GM21786 (cell line): ENCODE measurements around the gene KIF4B.
"Not testable (repeated sequence)": the region's sequence is repeated elsewhere in the genome, so short reads cannot be mapped to it uniquely, and the experiment has no call there.

Experiments used
- ATAC-seq: cut with Tn5 transposase; IDR thresholded peaks from one replicate; pipeline ENCODE4 v1.9.1; 2021; ENCODE audit not compliant: unreplicated experiment

Gene KIF4B

GRCh38 chr5:155013526-155013925 lies at the start of gene KIF4B:
Gene KIF4B, plus strand, starts transcription at chr5:155013755. Its CDS starts 105 bp downstream, at chr5:155013860.
- ATAC-seq, result no peak

DNA sequence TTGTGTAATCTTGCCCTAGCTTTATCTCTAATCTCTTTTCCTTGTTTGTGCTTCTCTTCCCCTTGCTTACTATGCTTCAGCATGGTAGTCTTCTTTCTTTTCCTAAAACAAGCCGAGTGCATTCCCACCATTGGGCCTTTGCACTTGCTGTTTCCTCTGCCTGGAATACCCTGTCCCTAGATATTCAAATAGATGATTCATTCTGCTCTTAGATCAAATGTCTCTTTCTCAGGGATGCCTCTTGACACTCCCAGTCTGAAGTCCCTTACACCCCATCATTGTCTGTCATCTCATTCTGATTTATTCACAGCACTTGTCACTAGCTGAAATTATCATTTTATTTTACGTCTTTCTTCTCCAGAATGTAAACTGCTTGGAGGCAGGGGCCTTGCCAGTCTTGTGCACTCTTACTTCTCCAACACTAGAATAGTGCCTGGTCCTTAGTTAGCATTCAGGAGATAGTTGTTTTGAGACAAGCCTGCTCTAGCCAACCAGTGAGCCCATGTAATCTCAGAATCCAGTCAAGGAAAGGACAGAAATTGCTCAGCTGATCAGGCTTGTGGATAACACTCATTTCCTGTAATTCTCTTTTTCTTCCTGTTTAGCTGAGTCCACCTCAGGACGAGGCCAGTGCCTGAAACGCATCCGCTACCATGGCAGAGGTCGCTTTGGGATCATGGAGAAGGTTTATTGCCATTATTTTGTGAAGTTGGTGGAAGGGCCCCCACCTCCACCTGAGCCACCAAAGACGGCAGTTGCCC lies 47.3 kb upstream of the KIF4B start:
- no peak for ATAC-seq

GRCh38 chr5:154966874-154967273 lies 46.7 kb upstream of the KIF4B start:
- no peak for ATAC-seq

DNA sequence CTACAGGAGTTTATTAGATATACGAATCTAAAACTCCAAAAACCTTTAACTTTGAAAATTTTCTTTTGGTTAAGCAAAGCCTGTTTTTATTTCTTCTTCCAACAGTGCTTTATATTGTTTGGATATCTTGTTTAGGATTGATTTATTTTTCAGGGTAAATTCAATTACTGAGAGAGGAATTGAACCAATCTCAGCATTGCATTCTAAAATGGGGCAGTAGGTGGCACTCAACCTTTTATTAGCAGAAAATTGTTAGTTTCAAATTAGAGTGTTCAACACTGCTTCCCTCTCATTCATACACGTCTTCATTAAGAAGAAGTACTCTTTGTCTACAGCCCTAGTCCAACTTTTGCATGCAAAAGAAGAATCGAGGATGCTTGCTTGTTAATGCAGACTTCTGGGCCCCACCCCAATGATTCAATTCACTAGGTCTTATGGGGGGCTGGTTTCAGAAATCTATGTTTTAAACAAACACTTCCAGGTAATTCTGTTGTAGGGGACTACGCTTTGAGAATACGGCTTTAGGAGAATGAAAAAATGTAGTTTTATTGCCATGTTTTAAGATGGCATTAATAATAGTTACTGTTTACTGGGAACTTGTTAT lies 46.0 kb upstream of the KIF4B start:
- ATAC-seq, result no peak

- ATAC-seq, result no peak
Observed at GRCh38 chr5:154968953-154969352, 44.6 kb upstream of the KIF4B start.

- no peak for ATAC-seq
Observed at GRCh38 chr5:154970759-154971158, 42.8 kb upstream of the KIF4B start.

DNA sequence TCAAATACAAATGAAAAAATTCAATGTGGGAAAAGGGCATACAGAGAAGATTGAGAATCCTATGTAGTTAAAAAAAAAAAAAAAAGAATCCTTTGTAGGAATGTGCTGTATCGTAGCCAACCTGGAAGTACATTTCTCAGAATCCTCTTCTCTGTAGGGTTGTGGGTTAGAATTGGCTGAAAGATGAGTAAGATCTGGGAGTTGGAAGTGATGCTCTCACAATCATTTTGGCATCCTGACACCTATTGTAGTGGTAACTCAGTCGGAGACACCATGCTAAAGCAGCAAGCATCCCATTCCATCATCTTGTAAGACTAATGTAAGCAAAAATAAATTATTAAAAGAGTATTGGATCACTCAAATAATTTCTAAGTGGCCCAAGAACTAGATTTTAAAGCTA lies 42.1 kb upstream of the KIF4B start:
- no peak for ATAC-seq

DNA sequence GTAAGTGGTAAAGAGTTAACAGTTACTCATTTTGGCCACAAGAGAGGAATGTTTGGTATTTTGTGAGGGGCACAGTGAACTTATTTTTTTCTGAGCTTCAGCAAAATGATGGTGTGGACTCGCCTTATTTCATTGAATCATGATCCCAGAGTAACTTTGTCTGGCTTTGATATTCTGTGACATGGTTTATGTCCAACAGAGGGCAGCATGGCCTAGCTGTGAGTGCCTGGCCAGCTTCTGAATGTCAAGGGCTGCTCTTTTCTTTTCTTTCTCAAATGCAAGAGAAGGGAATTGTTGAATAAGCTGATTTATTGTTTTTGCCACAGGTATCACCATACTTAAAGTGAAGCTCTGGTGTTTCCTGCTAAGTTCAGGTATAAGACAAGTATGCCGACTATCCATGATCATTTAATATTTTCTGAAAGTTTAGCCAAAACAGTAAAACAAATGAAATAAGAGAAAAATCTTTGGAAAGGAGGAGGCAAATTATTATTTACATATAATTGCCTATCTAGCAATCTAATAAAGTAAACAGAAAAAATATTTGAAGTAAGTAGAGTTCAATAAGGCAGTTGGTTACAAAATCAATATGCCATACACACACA lies 41.0 kb upstream of the KIF4B start:
- ATAC-seq, result no peak

GRCh38 chr5:154976082-154976481 lies 37.5 kb upstream of the KIF4B start:
- not testable (repeated sequence) for ATAC-seq

DNA sequence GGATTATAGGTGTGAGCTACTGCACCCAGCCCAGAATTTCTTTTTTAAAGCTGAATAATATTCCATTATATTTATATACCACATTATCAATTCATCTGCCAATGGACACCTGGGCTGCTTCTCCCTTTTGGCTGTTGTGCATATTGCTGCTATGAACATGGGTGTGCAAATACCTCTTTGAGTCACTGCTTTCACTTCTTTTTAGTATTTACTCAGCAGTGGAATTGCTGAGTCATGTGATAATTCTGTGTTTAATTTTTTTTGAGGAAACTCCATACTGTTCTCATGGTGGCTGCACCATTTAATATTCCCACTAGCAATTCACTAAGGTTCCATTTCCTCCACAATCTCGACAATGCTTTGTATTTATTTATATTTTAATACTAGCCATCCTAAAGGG lies 36.1 kb upstream of the KIF4B start:
- no peak for ATAC-seq

GRCh38 chr5:154978294-154978693 lies 35.3 kb upstream of the KIF4B start:
- not testable (repeated sequence) for ATAC-seq

DNA sequence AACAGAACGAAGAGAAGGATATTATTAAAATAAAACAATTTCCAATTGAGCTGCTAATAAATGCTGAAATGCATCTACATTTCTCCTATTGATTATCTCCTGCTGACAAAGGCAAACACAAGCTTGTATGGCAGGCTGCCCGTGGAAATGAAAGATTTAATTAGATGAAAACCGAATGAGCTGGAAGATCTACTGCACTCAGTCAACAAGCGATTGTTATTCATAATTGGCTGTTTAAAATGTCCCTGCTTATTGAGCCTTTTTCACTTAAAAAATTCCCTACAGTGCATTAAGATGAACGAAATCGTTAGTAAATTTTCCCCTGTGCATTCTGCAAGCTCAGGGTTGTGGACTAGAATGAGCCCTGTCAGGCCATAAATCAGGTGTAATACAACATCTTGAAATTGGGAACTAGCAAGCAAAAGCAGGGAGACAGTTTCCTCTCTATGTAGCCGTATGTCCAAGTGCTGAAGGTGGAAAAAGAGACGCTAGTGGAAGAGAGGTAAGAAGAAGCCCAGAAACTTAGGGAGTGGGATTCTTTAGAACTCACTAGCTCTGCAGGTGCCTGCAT lies 28.5 kb upstream of the KIF4B start:
- no peak for ATAC-seq

- no peak for ATAC-seq
Observed at GRCh38 chr5:154986151-154986550, 27.4 kb upstream of the KIF4B start.

GRCh38 chr5:154989626-154990025 lies 23.9 kb upstream of the KIF4B start:
- no peak for ATAC-seq

DNA sequence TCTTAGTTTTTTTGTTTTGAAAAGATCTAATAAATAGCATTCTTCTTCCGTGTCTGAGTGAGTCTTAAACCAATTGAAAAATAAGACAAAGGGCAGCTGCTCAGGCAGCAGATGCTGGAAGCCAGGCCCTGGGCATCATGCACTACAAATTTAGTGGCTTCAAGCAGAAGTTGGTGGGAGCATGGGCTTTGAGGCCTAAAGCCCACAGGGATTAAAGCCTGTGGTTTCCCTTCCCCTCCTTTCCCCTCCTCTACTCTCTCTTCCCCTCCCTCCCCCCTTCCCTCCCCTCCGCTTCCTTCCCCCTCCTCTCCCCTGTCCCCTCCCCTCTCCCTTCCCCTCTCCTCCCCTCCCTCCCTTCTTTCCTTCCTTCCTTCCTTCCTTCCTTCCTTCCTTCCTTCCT lies 20.1 kb upstream of the KIF4B start:
- no peak for ATAC-seq

GRCh38 chr5:154995679-154996078 lies 17.9 kb upstream of the KIF4B start:
- ATAC-seq, result no peak

GRCh38 chr5:154997746-154998145 lies 15.8 kb upstream of the KIF4B start:
- no peak for ATAC-seq

DNA sequence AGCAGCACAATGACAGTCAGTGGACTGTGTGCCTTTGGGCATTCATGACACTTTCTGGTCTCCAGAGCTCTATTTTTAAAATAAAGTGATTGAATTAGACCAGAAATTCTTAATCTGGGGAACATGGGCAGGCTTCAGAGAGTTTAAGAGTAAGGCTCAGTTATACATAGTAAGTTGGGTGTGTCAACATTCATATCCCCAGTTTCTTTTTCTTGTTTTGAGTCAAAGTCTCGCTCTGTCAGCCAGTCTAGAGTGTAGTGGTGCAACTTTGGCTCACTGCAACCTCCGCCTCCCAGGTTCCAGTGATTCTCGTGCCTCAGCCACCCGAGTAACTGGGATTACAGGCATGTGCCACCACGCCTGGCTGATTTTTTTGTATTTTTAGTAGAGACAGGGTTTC lies 13.7 kb upstream of the KIF4B start:
- no peak for ATAC-seq

DNA sequence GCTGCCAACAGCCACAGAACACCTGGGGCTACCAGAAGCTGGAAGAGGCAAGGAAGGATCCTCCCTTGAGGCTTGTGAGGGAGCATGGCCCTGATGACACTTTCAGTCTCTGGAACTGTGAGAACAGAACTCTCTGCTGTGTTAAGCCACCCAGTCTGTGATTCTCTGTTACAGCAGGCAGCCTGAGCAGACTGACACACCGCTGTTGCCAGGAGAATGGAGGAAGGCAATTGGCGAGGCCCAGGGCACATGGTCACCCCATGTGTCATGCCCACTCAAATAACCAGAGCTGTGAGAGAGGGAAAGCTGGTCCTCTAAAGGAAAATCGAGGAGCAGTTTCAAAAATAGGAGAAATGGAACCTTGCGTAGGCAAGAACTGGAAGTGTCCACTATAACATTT lies 12.0 kb upstream of the KIF4B start:
- ATAC-seq, result no peak

- ATAC-seq, result not testable (repeated sequence)
Observed at GRCh38 chr5:155002722-155003121, 10.8 kb upstream of the KIF4B start.

GRCh38 chr5:155004138-155004744 lies 9.3 kb upstream of the KIF4B start:
- ATAC-seq, result no peak

- not testable (repeated sequence) for ATAC-seq
Observed at GRCh38 chr5:155006265-155006664, 7.3 kb upstream of the KIF4B start.
